ENCODE results near the gene UMAD1.

The UMAD1 gene

GRCh38 chr7:7607010-7607409 lies 33.5 kb upstream of the UMAD1 start:
- Histone ChIP-seq H3K36me3 (replicated peaks; ENCODE audit: insufficient read depth, low read length) (no peaks in the 10 kb centered on the region), H3K9me3 (replicated peaks; ENCODE audit: insufficient read depth, low read length) (no peaks in the 10 kb centered on the region), H3K27me3 (replicated peaks; ENCODE audit: insufficient read depth, low read length) (no peaks in the 10 kb centered on the region), H3K9me2 (replicated peaks; ENCODE audit: insufficient read depth, low read length) (no peaks in the 10 kb centered on the region), H3F3A (ENCODE audit: insufficient read depth, low read length) (no peaks in the 10 kb centered on the region), H3K4me2 (ENCODE audit: low read depth, low read length) (no peak overlapping the region), H3K4me1 (ENCODE audit: low read length) (no peaks in the 10 kb centered on the region), H2AFZ (ENCODE audit: low read length) (no peak overlapping the region), H3K9ac (ENCODE audit: low read length) (no peak overlapping the region), H3K79me2 (ENCODE audit: low read length) (no peaks in the 10 kb centered on the region), H3K4me3 (ENCODE audit: low read length) (no peak overlapping the region), H3K27ac (ENCODE audit: low read length) (no peak overlapping the region), H4K20me1 (ENCODE audit: insufficient read depth, low read length) (no peaks in the 10 kb centered on the region)
- TF ChIP-seq, protein P1, sequence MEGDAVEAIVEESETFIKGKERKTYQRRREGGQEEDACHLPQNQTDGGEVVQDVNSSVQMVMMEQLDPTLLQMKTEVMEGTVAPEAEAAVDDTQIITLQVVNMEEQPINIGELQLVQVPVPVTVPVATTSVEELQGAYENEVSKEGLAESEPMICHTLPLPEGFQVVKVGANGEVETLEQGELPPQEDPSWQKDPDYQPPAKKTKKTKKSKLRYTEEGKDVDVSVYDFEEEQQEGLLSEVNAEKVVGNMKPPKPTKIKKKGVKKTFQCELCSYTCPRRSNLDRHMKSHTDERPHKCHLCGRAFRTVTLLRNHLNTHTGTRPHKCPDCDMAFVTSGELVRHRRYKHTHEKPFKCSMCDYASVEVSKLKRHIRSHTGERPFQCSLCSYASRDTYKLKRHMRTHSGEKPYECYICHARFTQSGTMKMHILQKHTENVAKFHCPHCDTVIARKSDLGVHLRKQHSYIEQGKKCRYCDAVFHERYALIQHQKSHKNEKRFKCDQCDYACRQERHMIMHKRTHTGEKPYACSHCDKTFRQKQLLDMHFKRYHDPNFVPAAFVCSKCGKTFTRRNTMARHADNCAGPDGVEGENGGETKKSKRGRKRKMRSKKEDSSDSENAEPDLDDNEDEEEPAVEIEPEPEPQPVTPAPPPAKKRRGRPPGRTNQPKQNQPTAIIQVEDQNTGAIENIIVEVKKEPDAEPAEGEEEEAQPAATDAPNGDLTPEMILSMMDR (IDR thresholded peaks at IDR 0.05; ENCODE audit: low read length) = no peak
- TF ChIP-seq EZH2phosphoT487 (IDR thresholded peaks at IDR 0.05; ENCODE audit: low read length) (no peak), EZH2 (optimal IDR thresholded peaks at IDR 0.05; ENCODE audit: low read depth, low read length) (no peak)
- no peak for DNase-seq

- H4K20me1 ChIP-seq (ENCODE audit: insufficient read depth, low read length) = no peaks in the 10 kb centered on the region
- TF ChIP-seq EZH2 (optimal IDR thresholded peaks at IDR 0.05; ENCODE audit: low read depth, low read length) (no peak), EZH2phosphoT487 (IDR thresholded peaks at IDR 0.05; ENCODE audit: low read length) (no peak)
- TF ChIP-seq, protein P1 (IDR thresholded peaks at IDR 0.05; ENCODE audit: low read length) = no peak
- H3K27ac ChIP-seq (ENCODE audit: low read length) = no peak overlapping the region
- H3K79me2 ChIP-seq (ENCODE audit: low read length) = no peaks in the 10 kb centered on the region
- no peaks in the 10 kb centered on the region for H3F3A ChIP-seq (ENCODE audit: insufficient read depth, low read length)
- no peak overlapping the region for H3K9ac ChIP-seq (ENCODE audit: low read length)
- no peaks in the 10 kb centered on the region for H3K36me3 ChIP-seq (replicated peaks; ENCODE audit: insufficient read depth, low read length)
- H3K9me2 ChIP-seq (replicated peaks; ENCODE audit: insufficient read depth, low read length) = no peaks in the 10 kb centered on the region
- H3K9me3 ChIP-seq (replicated peaks; ENCODE audit: insufficient read depth, low read length) = no peaks in the 10 kb centered on the region
- H3K4me3 ChIP-seq (ENCODE audit: low read length) = no peak overlapping the region
- H3K4me1 ChIP-seq (ENCODE audit: low read length) = no peaks in the 10 kb centered on the region
- no peak overlapping the region for H2AFZ ChIP-seq (ENCODE audit: low read length)
- no peak overlapping the region for H3K4me2 ChIP-seq (ENCODE audit: low read depth, low read length)
- no peaks in the 10 kb centered on the region for H3K27me3 ChIP-seq (replicated peaks; ENCODE audit: insufficient read depth, low read length)
- DNase-seq = no peak
Measured at GRCh38 chr7:7609330-7609729, 31.2 kb upstream of the UMAD1 start.

DNA sequence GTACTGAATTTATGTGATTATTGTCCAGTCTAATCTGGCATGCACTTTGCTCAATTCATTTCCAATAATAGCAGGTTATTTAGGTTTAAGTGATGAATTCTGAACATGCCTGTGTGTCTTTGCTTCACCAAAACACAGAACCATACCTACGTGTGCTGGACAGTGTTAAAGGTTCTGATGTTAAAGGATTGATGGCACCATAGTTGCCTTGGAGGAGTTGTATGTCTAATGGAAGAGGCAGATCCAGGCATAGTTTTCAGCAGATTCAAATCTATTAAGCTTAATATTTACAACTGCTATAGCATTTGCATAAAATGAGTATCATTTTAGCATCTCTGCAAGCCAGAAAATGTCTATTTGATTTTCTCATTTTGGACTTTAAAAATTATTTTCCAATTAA lies 28.0 kb upstream of the UMAD1 start:
- no peaks in the 10 kb centered on the region for H3K27me3 ChIP-seq (replicated peaks; ENCODE audit: insufficient read depth, low read length)
- H3K27ac ChIP-seq (ENCODE audit: low read length) = no peak overlapping the region
- H2AFZ ChIP-seq (ENCODE audit: low read length) = no peak overlapping the region
- H3K36me3 ChIP-seq (replicated peaks; ENCODE audit: insufficient read depth, low read length) = no peaks in the 10 kb centered on the region
- H3K79me2 ChIP-seq (ENCODE audit: low read length) = no peaks in the 10 kb centered on the region
- H3K9me3 ChIP-seq (replicated peaks; ENCODE audit: insufficient read depth, low read length) = no peaks in the 10 kb centered on the region
- no peaks in the 10 kb centered on the region for H3K9me2 ChIP-seq (replicated peaks; ENCODE audit: insufficient read depth, low read length)
- H3K4me2 ChIP-seq (ENCODE audit: low read depth, low read length) = no peak overlapping the region
- no peak overlapping the region for H3K4me3 ChIP-seq (ENCODE audit: low read length)
- H3K9ac ChIP-seq (ENCODE audit: low read length) = no peak overlapping the region
- no peak for DNase-seq
- no peaks in the 10 kb centered on the region for H3F3A ChIP-seq (ENCODE audit: insufficient read depth, low read length)
- TF ChIP-seq EZH2 (optimal IDR thresholded peaks at IDR 0.05; ENCODE audit: low read depth, low read length) (no peak), EZH2phosphoT487 (IDR thresholded peaks at IDR 0.05; ENCODE audit: low read length) (no peak)
- TF ChIP-seq, protein P1 (IDR thresholded peaks at IDR 0.05; ENCODE audit: low read length) = no peak
- no peaks in the 10 kb centered on the region for H3K4me1 ChIP-seq (ENCODE audit: low read length)
- no peaks in the 10 kb centered on the region for H4K20me1 ChIP-seq (ENCODE audit: insufficient read depth, low read length)

Measured in MM.1S (cell line).